Inferior parietal cortex (tissue), 1 donor: ENCODE data around the gene NID1.
"Not testable (repeated sequence)": the region's sequence is repeated elsewhere in the genome, so short reads cannot be mapped to it uniquely, and the experiment has no call there.

Source experiments
- DNase-seq: peaks from one replicate; pipeline ENCODE4 v3.0.0-alpha.2; 2016; ENCODE audit errors: extremely low spot score

Gene NID1

GRCh38 chr1:235971020-235971419 is 93.9 kb downstream of the NID1 start:
- no peak for DNase-seq

- no peak for DNase-seq
Observed at GRCh38 chr1:235968831-235969230, 96.1 kb downstream of the NID1 start.

GRCh38 chr1:235966134-235966533 is 98.8 kb downstream of the NID1 start:
- not testable (repeated sequence) for DNase-seq

- DNase-seq, result no peak
Observed at GRCh38 chr1:235960809-235961208, 104.1 kb downstream of the NID1 start.

- DNase-seq, result no peak
Observed at GRCh38 chr1:235958021-235958420, 106.9 kb downstream of the NID1 start.

GRCh38 chr1:235955777-235956176 is 109.1 kb downstream of the NID1 start:
- DNase-seq, result no peak

- DNase-seq, result no peak
Observed at GRCh38 chr1:235954306-235955283, 110.3 kb downstream of the NID1 start.

- no peak for DNase-seq
Observed at GRCh38 chr1:235953801-235954200, 111.1 kb downstream of the NID1 start.

GRCh38 chr1:235952950-235953615 is 111.8 kb downstream of the NID1 start:
- no peak for DNase-seq

GRCh38 chr1:235951661-235952060 is 113.2 kb downstream of the NID1 start:
- no peak for DNase-seq

- no peak for DNase-seq
Observed at GRCh38 chr1:235950318-235950717, 114.6 kb downstream of the NID1 start.

- DNase-seq, result no peak
Observed at GRCh38 chr1:235948774-235949427, 116.0 kb downstream of the NID1 start.

- DNase-seq, result no peak
Observed at GRCh38 chr1:235947989-235948388, 116.9 kb downstream of the NID1 start.

- DNase-seq, result no peak
Observed at GRCh38 chr1:235946571-235946981, 118.3 kb downstream of the NID1 start.

- DNase-seq, result no peak
Observed at GRCh38 chr1:235945775-235946570, 118.9 kb downstream of the NID1 start.

GRCh38 chr1:235943581-235944114 is 121.2 kb downstream of the NID1 start:
- no peak for DNase-seq

GRCh38 chr1:235942979-235943575 is 121.8 kb downstream of the NID1 start:
- no peak for DNase-seq

- DNase-seq, result no peak
Observed at GRCh38 chr1:235942625-235942934, 122.3 kb downstream of the NID1 start.

GRCh38 chr1:235941876-235942624 is 122.8 kb downstream of the NID1 start:
- no peak for DNase-seq

GRCh38 chr1:235940285-235940684 is 124.6 kb downstream of the NID1 start:
- DNase-seq, result no peak

- no peak for DNase-seq
Observed at GRCh38 chr1:235939480-235939775, 125.5 kb downstream of the NID1 start.
